A549 (cell line): ENCODE results near the gene CD79A. TPM values are rescaled to one million over a fixed set of nuclear protein-coding genes. Genes with fewer than 3 reads are reported as not detected.
A peak's percentile ranks its signal among the peaks of the same experiment; 100 is the strongest.
"Not testable (repeated sequence)": the region's sequence is repeated elsewhere in the genome, so short reads cannot be mapped to it uniquely, and the experiment has no call there.

Source experiments
- ATAC-seq, 2 experiments: fragments of 200-7000 bp in 1 of 2; fragments of >200 bp in 1 of 2; cut with Nextera tagmentation in 1 of 2; cut with Tn5 transposase in 1 of 2; 3 replicates each; pipeline versions ENCODE4 v1.8.0 to v1.9.1; 2018 to 2020; ENCODE audit warnings: mild to moderate bottlenecking in 1 of 2, moderate library complexity in 1 of 2
- CTCF ChIA-PET: fragments of 300-600 bp; sonication (Branson Sonifier 250); formaldehyde crosslinking; extraction: SDS; loops from one replicate; lab custom pipeline; 2021; ENCODE audit warnings: antibody characterized with exemption, inconsistent platforms; lab: Yijun Ruan, JAX
- POLR2A ChIA-PET: fragments of 350-600 bp; formaldehyde crosslinking; extraction: SDS; loops from one replicate; lab custom pipeline; 2021; ENCODE audit warnings: antibody characterized with exemption, inconsistent platforms; lab: Yijun Ruan, JAX
- DNase-seq, 2 experiments: peaks; one replicate each; pipeline versions ENCODE4 v3.0.0 to v3.0.0-alpha.2; 2011 to 2016; ENCODE audit warnings: low read depth in 1 of 2, low spot score in 1 of 2
- FAIRE-seq: peaks from 2 replicates; lab custom pipeline; 2011; peaks lifted over from hg19 to GRCh38; lab: Jason Lieb, UNC
- H3K27ac ChIP-seq, 2 experiments: fragments of >200 bp; sonication (Bioruptor Twin); formaldehyde crosslinking; 3 replicates each; pipeline ENCODE4 v1.5.1; 2016 to 2017
- H3K4me1 ChIP-seq: fragments of >200 bp; sonication (Bioruptor Twin); formaldehyde crosslinking; 3 replicates; pipeline ENCODE4 v1.6.1; 2016
- H3K4me2 ChIP-seq: fragments of >200 bp; sonication (Bioruptor Twin); formaldehyde crosslinking; 3 replicates; pipeline ENCODE4 v1.6.1; 2016
- H3K4me3 ChIP-seq: fragments of >200 bp; sonication (Bioruptor Twin); formaldehyde crosslinking; 3 replicates; pipeline ENCODE4 v1.5.1; 2016
- H3K9me3 ChIP-seq: fragments of >200 bp; sonication (Bioruptor Twin); formaldehyde crosslinking; 3 replicates; pipeline ENCODE4 v1.6.1; 2016
- BHLHE40 ChIP-seq: IDR thresholded peaks from 2 replicates; pipeline ENCODE4 v1.6.1; 2012; ENCODE audit warnings: low read depth, low read length, inconsistent platforms
- CBX8 ChIP-seq: fragments of 200-600 bp; sonication (generic); IDR thresholded peaks from 2 replicates; pipeline ENCODE4 v1.6.1; 2016
- CEBPB ChIP-seq, 2 experiments: fragments of >200 bp in 1 of 2; sonication (Bioruptor Twin) in 1 of 2; formaldehyde crosslinking in 1 of 2; IDR thresholded peaks; 2 replicates each; pipeline ENCODE4 v1.6.1; 2012 to 2016
- CHD2 ChIP-seq: fragments of 150-350 bp; IDR thresholded peaks from 2 replicates; pipeline ENCODE4 v1.6.1; 2014; ENCODE audit warnings: low read length; ENCODE audit not compliant: partially characterized antibody
- CHD4 ChIP-seq: fragments of 200-600 bp; sonication (generic); IDR thresholded peaks from 2 replicates; pipeline ENCODE4 v1.6.1; 2016; ENCODE audit warnings: antibody characterized with exemption, mild to moderate bottlenecking, borderline replicate concordance
- ESRRA ChIP-seq: fragments of 150-350 bp; IDR thresholded peaks from 2 replicates; pipeline ENCODE4 v1.6.1; 2014; ENCODE audit warnings: mild to moderate bottlenecking, low read length, borderline replicate concordance
- FOSB ChIP-seq: fragments of 250-450 bp; sonication (Bioruptor Pico); IDR thresholded peaks from 2 replicates; pipeline ENCODE4 v1.5.0; 2020; ENCODE audit warnings: mild to moderate bottlenecking, moderate library complexity
- FOSL2 ChIP-seq, 2 experiments: fragments of 450-650 bp in 1 of 2; fragments of >200 bp in 1 of 2; sonication (Bioruptor Twin) in 1 of 2; formaldehyde crosslinking; IDR thresholded peaks; 2 replicates each; pipeline versions ENCODE4 v1.5.0 to v1.6.1; 2016 to 2020; ENCODE audit warnings: mild to moderate bottlenecking in 1 of 2, moderate library complexity in 1 of 2
- HEYL ChIP-seq: fragments of 250-450 bp; sonication (Bioruptor Pico); IDR thresholded peaks from 2 replicates; pipeline ENCODE4 v1.8.0; 2021; ENCODE audit warnings: mild to moderate bottlenecking, moderate library complexity
- HOXB5 ChIP-seq: fragments of 250-450 bp; sonication (Bioruptor Pico); IDR thresholded peaks from 2 replicates; pipeline ENCODE4 v1.5.0; 2020; ENCODE audit warnings: mild to moderate bottlenecking, moderate library complexity
- JUN ChIP-seq, 2 experiments: fragments of >200 bp; sonication (Bioruptor Twin); formaldehyde crosslinking; IDR thresholded peaks; 2 replicates in 1 of 2; 3 replicates in 1 of 2; pipeline ENCODE4 v1.6.1; 2016 to 2017
- MAZ ChIP-seq: fragments of 150-350 bp; IDR thresholded peaks from 2 replicates; pipeline ENCODE4 v1.6.1; 2014; ENCODE audit warnings: antibody characterized with exemption, low read depth, low read length, borderline replicate concordance
- MYC ChIP-seq: IDR thresholded peaks from 2 replicates; pipeline ENCODE4 v1.6.1; 2012; ENCODE audit warnings: mild to moderate bottlenecking, inconsistent platforms, low read length, improper control_type of control experiment, borderline replicate concordance
- POLR2A ChIP-seq: IDR thresholded peaks from 2 replicates; pipeline ENCODE4 v1.6.1; 2012; ENCODE audit warnings: mild to moderate bottlenecking, low read length
- RCOR1 ChIP-seq: fragments of 150-350 bp; IDR thresholded peaks from 2 replicates; pipeline ENCODE4 v1.6.1; 2014; ENCODE audit warnings: antibody characterized with exemption, low read length, low read depth
- REST ChIP-seq: fragments of 200-600 bp; sonication (generic); IDR thresholded peaks from 2 replicates; pipeline ENCODE4 v1.6.1; 2016; ENCODE audit warnings: antibody characterized with exemption, mild to moderate bottlenecking, moderate library complexity
- RFX5 ChIP-seq: fragments of 450-650 bp; IDR thresholded peaks from 2 replicates; pipeline ENCODE4 v1.7.1; 2014; ENCODE audit warnings: antibody characterized with exemption, mild to moderate bottlenecking, moderate library complexity
- USF2 ChIP-seq: fragments of 450-650 bp; IDR thresholded peaks from 2 replicates; pipeline ENCODE4 v1.6.1; 2014; ENCODE audit warnings: antibody characterized with exemption
- ZC3H11A ChIP-seq: fragments of 450-650 bp; IDR thresholded peaks from 2 replicates; pipeline ENCODE4 v1.6.1; 2014; ENCODE audit warnings: antibody characterized with exemption, mild to moderate bottlenecking
- WGBS: methylation state at CpG from one replicate; pipeline ENCODE4 v1.1.6; 2017; ENCODE audit errors: missing lambda C conversion rate; 5-methylcytosine and 5-hydroxymethylcytosine counted together
- polyA plus RNA-seq, 4 experiments: library from polyadenylated mRNA; depleted of rRNA in 3 of 4; stranded (reverse); fragments of >200 nt; fragmentation: RNase III in 1 of 4; extraction: RNeasy Plus Mini Kit Qiagen cat#74134 plus additional on column Dnase treatment in 1 of 4; gene quantifications; 2 replicates in 3 of 4; 3 replicates in 1 of 4; pipeline ENCODE4 v1.2.3, GENCODE V29; 2011 to 2017
- TF ChIP-seq, protein P1 (sequence below): fragments of 250-450 bp; sonication (Bioruptor Pico); IDR thresholded peaks from 2 replicates; pipeline ENCODE4 v1.5.0; 2021; ENCODE audit warnings: mild to moderate bottlenecking, moderate library complexity, borderline replicate concordance
- TF ChIP-seq, protein P2 (sequence below): fragments of 150-350 bp; IDR thresholded peaks from 2 replicates; pipeline ENCODE4 v1.6.1; 2014; ENCODE audit warnings: low read depth, mild to moderate bottlenecking, low read length

CD79A gene
- polyA plus RNA-seq, 2 of the 4 experiments (the other 2 are of a cell fraction): 0.52 to 0.54 TPM

DNA sequence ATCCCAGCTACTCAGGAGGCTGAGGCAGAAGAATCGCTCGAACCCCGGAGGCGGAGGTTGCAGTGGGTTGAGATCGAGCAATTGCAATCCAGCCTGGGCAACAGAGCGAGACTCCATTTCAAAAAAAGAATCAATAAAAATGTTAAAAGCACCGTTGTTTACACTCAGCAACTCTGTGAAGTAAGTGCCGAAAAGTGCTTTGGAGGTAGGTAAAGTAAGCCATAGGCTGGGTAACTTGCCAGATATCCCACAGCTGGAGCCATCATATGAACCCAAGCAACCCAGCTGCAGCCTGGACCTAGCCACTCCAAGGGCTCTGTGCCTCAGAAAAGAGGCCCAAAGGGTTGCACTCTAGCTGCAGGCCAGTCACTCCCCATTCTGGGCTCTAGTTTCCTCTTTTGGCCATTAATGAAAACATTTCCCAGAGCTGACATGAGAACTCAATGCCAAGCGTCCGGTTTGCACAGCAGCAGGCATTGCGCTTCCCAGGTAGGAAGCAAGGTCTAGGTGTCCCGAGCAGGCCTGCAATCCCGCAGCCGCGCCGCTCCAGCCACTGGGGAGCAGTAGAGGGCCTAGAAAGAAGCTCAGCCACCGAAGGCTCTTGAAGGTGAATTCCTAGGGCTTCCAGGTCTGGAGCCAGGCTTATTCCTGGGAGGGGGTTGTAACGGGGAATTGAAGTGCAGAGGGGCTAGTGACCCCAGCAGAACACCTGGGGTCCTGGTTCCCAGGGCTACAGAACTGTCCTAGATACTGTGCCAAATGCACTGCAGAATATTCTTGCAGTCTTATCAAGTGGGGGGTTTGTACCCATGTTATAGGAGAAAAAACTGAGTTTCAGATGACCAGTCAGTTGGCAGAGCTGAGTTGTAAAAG lies 4.1 kb upstream of the CD79A start (continued):
- peak; percentile 18 for TF ChIP-seq CHD2
- peak; percentile 98 for TF ChIP-seq FOSB (CRISPR knock-in tag)
- 0 out of 2 replicates have a peak, but pooled peaks have one; percentile 36 for TF ChIP-seq MYC
- TF ChIP-seq CHD4: no peak
- no peak for TF ChIP-seq USF2
- TF ChIP-seq CBX8: no peak
- TF ChIP-seq MAZ: 0 out of 2 replicates have a peak, but pooled peaks have one; percentile 28
- TF ChIP-seq REST: no peak; the same call in 1 of the 2 replicates
- TF ChIP-seq, protein P1, sequence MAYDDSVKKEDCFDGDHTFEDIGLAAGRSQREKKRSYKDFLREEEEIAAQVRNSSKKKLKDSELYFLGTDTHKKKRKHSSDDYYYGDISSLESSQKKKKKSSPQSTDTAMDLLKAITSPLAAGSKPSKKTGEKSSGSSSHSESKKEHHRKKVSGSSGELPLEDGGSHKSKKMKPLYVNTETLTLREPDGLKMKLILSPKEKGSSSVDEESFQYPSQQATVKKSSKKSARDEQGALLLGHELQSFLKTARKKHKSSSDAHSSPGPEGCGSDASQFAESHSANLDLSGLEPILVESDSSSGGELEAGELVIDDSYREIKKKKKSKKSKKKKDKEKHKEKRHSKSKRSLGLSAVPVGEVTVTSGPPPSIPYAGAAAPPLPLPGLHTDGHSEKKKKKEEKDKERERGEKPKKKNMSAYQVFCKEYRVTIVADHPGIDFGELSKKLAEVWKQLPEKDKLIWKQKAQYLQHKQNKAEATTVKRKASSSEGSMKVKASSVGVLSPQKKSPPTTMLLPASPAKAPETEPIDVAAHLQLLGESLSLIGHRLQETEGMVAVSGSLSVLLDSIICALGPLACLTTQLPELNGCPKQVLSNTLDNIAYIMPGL (CRISPR knock-in tag): 0 out of 2 replicates have a peak, but pooled peaks have one; percentile 73
- no peak for TF ChIP-seq FOSL2 (IDR thresholded peaks at IDR 0.05)
- peak; percentile 32 for TF ChIP-seq FOSL2 (CRISPR knock-in tag; IDR thresholded peaks at IDR 0.05)
- TF ChIP-seq CEBPB (IDR thresholded peaks at IDR 0.05): peak in 1 of 2 experiments; percentile 59; a peak in 1 of 4 replicates
- TF ChIP-seq JUN (IDR thresholded peaks at IDR 0.05): peak; percentile 75 to 86; a peak in 4 of 5 replicates
- no peak for TF ChIP-seq RFX5
- TF ChIP-seq HOXB5 (CRISPR knock-in tag): no peak
- no peak for TF ChIP-seq HEYL (CRISPR knock-in tag)
- no peak for TF ChIP-seq ESRRA
- no peak for TF ChIP-seq POLR2A
- no peak for TF ChIP-seq ZC3H11A
- no peak for TF ChIP-seq RCOR1
- TF ChIP-seq BHLHE40: no peak
- TF ChIP-seq, protein P2, sequence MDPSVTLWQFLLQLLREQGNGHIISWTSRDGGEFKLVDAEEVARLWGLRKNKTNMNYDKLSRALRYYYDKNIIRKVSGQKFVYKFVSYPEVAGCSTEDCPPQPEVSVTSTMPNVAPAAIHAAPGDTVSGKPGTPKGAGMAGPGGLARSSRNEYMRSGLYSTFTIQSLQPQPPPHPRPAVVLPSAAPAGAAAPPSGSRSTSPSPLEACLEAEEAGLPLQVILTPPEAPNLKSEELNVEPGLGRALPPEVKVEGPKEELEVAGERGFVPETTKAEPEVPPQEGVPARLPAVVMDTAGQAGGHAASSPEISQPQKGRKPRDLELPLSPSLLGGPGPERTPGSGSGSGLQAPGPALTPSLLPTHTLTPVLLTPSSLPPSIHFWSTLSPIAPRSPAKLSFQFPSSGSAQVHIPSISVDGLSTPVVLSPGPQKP: no peak
- TF ChIP-seq, all 56 proteins: peak for 24

GRCh38 chr19:41875973-41876372 lies 1.1 kb upstream of the CD79A start:
- CTCF ChIA-PET: interaction anchor here (0.7 to 8.4 kb wide), 10 partner anchors 10 to 159 kb away, joined by 4 to 87 read pairs (median 7); partner anchors contain the start of genes ERFL, RABAC1 and RPS19
- not testable (repeated sequence) for ATAC-seq, H3K27ac ChIP-seq, H3K9me3 ChIP-seq, H3K4me1 ChIP-seq, FAIRE-seq, H3K4me2 ChIP-seq, H3K4me3 ChIP-seq, DNase-seq
- 62% methylated on average over 3 of the region's 3 CpGs for WGBS
- POLR2A ChIA-PET: interaction anchor here (0.6 to 1.0 kb wide), 3 partner anchors 16 to 461 kb away, joined by 3 to 5 read pairs (median 3); partner anchors contain the start of gene RPS19
